CD14-positive monocyte (primary cell): ENCODE measurements around the gene SMYD3. TPM values are rescaled to one million over a fixed set of nuclear protein-coding genes. Genes with fewer than 3 reads are reported as not detected.

Experiments used
- DNase-seq, 3 donors: peaks; one replicate each; pipeline ENCODE4 v3.0.0-alpha.2; 2011 to 2022
- H2AFZ ChIP-seq: 2 replicates; pipeline ENCODE4 v1.6.0; 2012; ENCODE audit warnings: mild to moderate bottlenecking, low read depth, low read length, inconsistent platforms; ENCODE audit not compliant: insufficient read depth, poor library complexity, severe bottlenecking
- H3K27ac ChIP-seq, 2 donors: 1 replicate in 1 of 2; 2 replicates in 1 of 2; pipeline ENCODE4 v1.5.1; 2012 to 2013; ENCODE audit warnings: low read length in 2 of 2, control low read depth in 1 of 2, inconsistent platforms in 1 of 2, low read depth in 1 of 2, mild to moderate bottlenecking in 1 of 2
- H3K27me3 ChIP-seq, 2 donors: one replicate each; pipeline versions ENCODE4 v1.6.0 to v1.6.1; 2011 to 2013; ENCODE audit warnings: low read length in 2 of 2; ENCODE audit not compliant: control insufficient read depth in 2 of 2, insufficient read depth in 2 of 2
- H3K36me3 ChIP-seq, 2 donors: replicated peaks in 1 of 2; 1 replicate in 1 of 2; 2 replicates in 1 of 2; pipeline versions ENCODE4 v1.5.1 to v1.6.1; 2012 to 2013; ENCODE audit warnings: low read length in 2 of 2, control low read depth in 1 of 2, inconsistent platforms in 1 of 2, mild to moderate bottlenecking in 1 of 2; ENCODE audit not compliant: insufficient read depth in 2 of 2, control insufficient read depth in 1 of 2
- H3K4me1 ChIP-seq, 2 donors: 1 replicate in 1 of 2; 2 replicates in 1 of 2; pipeline versions ENCODE4 v1.5.1 to v1.6.1; 2012 to 2013; ENCODE audit warnings: low read length in 2 of 2, control low read depth in 1 of 2, inconsistent platforms in 1 of 2, mild to moderate bottlenecking in 1 of 2, moderate library complexity in 1 of 2; ENCODE audit not compliant: insufficient read depth in 2 of 2, control insufficient read depth in 1 of 2
- H3K4me2 ChIP-seq: replicated peaks from 2 replicates; pipeline ENCODE3; 2012; ENCODE audit warnings: low read length, moderate library complexity, mild to moderate bottlenecking; ENCODE audit not compliant: poor library complexity, severe bottlenecking; ENCODE audit errors: extremely low read depth
- H3K4me3 ChIP-seq, 3 experiments: fragments of 200-600 bp in 1 of 3; sonication (generic) in 1 of 3; replicated peaks in 1 of 3; 1 replicate in 2 of 3; 2 replicates in 1 of 3; pipeline ENCODE4 v1.5.1; 2011 to 2013; ENCODE audit warnings: low read length in 3 of 3, mild to moderate bottlenecking in 3 of 3, control low read depth in 2 of 3, low read depth in 2 of 3, inconsistent platforms in 1 of 3, moderate library complexity in 1 of 3
- H3K79me2 ChIP-seq: 2 replicates; pipeline ENCODE4 v1.6.0; 2012; ENCODE audit warnings: mild to moderate bottlenecking, control low read depth, inconsistent platforms, low read length, moderate library complexity; ENCODE audit not compliant: insufficient read depth
- H3K9ac ChIP-seq: 2 replicates; pipeline ENCODE4 v1.6.0; 2017; ENCODE audit warnings: low read length, mild to moderate bottlenecking; ENCODE audit not compliant: insufficient read depth, poor library complexity, severe bottlenecking
- H3K9me3 ChIP-seq, 2 donors: replicated peaks in 1 of 2; 1 replicate in 1 of 2; 2 replicates in 1 of 2; pipeline versions ENCODE4 v1.5.1 to v1.6.1; 2012 to 2013; ENCODE audit warnings: low read length in 2 of 2, control low read depth in 1 of 2; ENCODE audit not compliant: control insufficient read depth in 1 of 2, insufficient read depth in 1 of 2
- H4K20me1 ChIP-seq: 2 replicates; pipeline ENCODE4 v1.6.0; 2012; ENCODE audit warnings: mild to moderate bottlenecking, low read length, control low read depth, moderate library complexity; ENCODE audit not compliant: insufficient read depth
- H3K27ac Mint-ChIP-seq, 7 donors: one replicate each; pipeline ENCODE4 v1.8.0; 2020; ENCODE audit warnings: mild to moderate bottlenecking in 7 of 7, mixed read lengths in 7 of 7, moderate library complexity in 6 of 7, inconsistent platforms in 2 of 7
- H3K27me3 Mint-ChIP-seq, 3 donors: one replicate each; pipeline ENCODE4 v1.8.0; 2021 to 2022; ENCODE audit warnings: low read depth in 3 of 3, mild to moderate bottlenecking in 3 of 3, mixed read lengths in 3 of 3, moderate library complexity in 3 of 3, inconsistent platforms in 1 of 3
- H3K36me3 Mint-ChIP-seq, 2 donors: one replicate each; pipeline ENCODE4 v1.8.0; 2020; ENCODE audit warnings: mixed read lengths in 2 of 2, inconsistent platforms in 1 of 2, mild to moderate bottlenecking in 1 of 2
- H3K4me1 Mint-ChIP-seq: one replicate; pipeline ENCODE4 v1.8.0; 2020; ENCODE audit warnings: mild to moderate bottlenecking, mixed read lengths
- H3K4me3 Mint-ChIP-seq, 2 donors: one replicate each; pipeline ENCODE4 v1.8.0; 2020; ENCODE audit warnings: mild to moderate bottlenecking in 2 of 2, mixed read lengths in 2 of 2, moderate library complexity in 1 of 2
- H3K9me3 Mint-ChIP-seq, 7 donors: one replicate each; pipeline ENCODE4 v1.8.0; 2020 to 2022; ENCODE audit warnings: mixed read lengths in 7 of 7, mild to moderate bottlenecking in 6 of 7, moderate library complexity in 6 of 7, inconsistent platforms in 2 of 7
- WGBS: methylation state at CpG from one replicate; pipeline ENCODE4 v1.1.5; 2013; ENCODE audit warnings: missing lambda C conversion rate; ENCODE audit not compliant: insufficient coverage; 5-methylcytosine and 5-hydroxymethylcytosine counted together
- intact Hi-C, 2 donors: fragments of 100-400 bp; cut with micrococcal nuclease; formaldehyde crosslinking; loops; one replicate each; pipeline versions ENCODE4 v1.15.0 to v1.15.1; 2023
- polyA plus RNA-seq, 3 donors: library from polyadenylated mRNA; depleted of rRNA in 1 of 3; unstranded in 2 of 3; stranded (reverse) in 1 of 3; fragments of 300-500 nt in 2 of 3; fragments of >200 nt in 1 of 3; fragmentation: Illumina TruSeq in 2 of 3; gene quantifications; 1 replicate in 2 of 3; 2 replicates in 1 of 3; pipeline ENCODE4 v1.2.3, GENCODE V29; 2012 to 2021
- TF ChIP-seq, protein P1 (sequence below): fragments of 200-600 bp; IDR thresholded peaks from one replicate; pipeline ENCODE4 v1.8.0; 2022; ENCODE audit warnings: antibody characterized with exemption, mild to moderate bottlenecking

Gene SMYD3
- polyA plus RNA-seq, 3 donors, result 2.7 to 8.4 (median 4.0) TPM

DNA sequence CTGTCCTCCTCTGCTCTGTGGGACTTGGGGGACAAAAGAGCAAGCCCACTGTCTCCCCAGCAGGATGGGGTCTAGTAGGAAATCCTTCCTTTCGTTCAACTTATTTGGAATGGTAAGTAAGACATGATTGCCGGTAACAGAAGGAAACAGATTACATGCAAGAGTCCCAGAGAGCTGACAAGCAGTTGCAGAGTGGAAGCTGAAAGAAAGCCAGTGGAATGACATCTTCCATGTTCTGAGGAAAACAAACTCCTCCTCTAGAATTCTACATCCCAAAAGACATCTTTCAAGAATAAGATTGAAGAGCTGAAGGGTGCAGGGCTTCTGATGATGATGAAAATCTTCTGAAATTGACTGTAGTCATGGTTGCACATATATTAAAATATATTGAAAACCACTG, 732.9 kb downstream of the SMYD3 start:
- no peaks in the 10 kb centered on the region for H3K9me3 ChIP-seq
- Mint-ChIP-seq H3K27ac (no peak overlapping the region), H3K4me3 (no peak overlapping the region), H3K9me3 (peaks cover 0 to 8% (median 0%) of the 10 kb centered on the region in 7 donors), H3K27me3 (peaks cover 0 to 3% (median 2%) of the 10 kb centered on the region in 3 donors), H3K36me3 (no peaks in the 10 kb centered on the region), H3K4me1 (no peaks in the 10 kb centered on the region)
- DNase-seq, result no peak
- no peaks in the 10 kb centered on the region for H3K36me3 ChIP-seq
- H3K9ac ChIP-seq, result no peak overlapping the region
- no CpG with 5 or more reads among the region's 2 CpGs for WGBS
- no peaks in the 10 kb centered on the region for H4K20me1 ChIP-seq
- intact Hi-C loops, result no loop called here
- H2AFZ ChIP-seq, result no peak overlapping the region
- H3K4me2 ChIP-seq, result no peak overlapping the region
- no peaks in the 10 kb centered on the region for H3K79me2 ChIP-seq
- no peaks in the 10 kb centered on the region for H3K27me3 ChIP-seq
- no peak overlapping the region for H3K27ac ChIP-seq
- TF ChIP-seq, protein P1, sequence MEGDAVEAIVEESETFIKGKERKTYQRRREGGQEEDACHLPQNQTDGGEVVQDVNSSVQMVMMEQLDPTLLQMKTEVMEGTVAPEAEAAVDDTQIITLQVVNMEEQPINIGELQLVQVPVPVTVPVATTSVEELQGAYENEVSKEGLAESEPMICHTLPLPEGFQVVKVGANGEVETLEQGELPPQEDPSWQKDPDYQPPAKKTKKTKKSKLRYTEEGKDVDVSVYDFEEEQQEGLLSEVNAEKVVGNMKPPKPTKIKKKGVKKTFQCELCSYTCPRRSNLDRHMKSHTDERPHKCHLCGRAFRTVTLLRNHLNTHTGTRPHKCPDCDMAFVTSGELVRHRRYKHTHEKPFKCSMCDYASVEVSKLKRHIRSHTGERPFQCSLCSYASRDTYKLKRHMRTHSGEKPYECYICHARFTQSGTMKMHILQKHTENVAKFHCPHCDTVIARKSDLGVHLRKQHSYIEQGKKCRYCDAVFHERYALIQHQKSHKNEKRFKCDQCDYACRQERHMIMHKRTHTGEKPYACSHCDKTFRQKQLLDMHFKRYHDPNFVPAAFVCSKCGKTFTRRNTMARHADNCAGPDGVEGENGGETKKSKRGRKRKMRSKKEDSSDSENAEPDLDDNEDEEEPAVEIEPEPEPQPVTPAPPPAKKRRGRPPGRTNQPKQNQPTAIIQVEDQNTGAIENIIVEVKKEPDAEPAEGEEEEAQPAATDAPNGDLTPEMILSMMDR, result no peak
- H3K4me3 ChIP-seq, result no peak overlapping the region
- H3K4me1 ChIP-seq, result no peaks in the 10 kb centered on the region

DNA sequence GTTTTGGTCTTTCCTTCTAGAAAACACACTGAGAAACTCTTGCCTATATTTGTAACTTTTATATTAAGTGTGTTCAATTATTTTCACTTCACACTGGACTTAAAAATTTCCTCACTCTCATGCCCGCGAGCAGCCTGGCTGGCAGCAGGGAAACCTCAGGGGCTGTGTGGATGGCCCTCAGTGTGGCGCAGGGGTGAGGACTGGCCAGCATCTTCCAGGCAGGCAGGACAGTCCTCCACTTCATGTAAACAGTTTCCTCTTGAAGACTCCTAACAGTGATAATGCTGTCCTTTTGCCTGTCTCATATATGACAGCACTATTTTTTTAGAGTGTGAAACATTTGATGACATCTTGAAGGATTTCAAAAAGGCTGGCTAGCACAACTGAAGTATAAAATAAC, 733.7 kb downstream of the SMYD3 start:
- TF ChIP-seq, protein P1, result no peak
- Mint-ChIP-seq H3K27ac (no peak overlapping the region), H3K9me3 (peaks cover 0 to 5% (median 0%) of the 10 kb centered on the region in 7 donors), H3K4me1 (no peaks in the 10 kb centered on the region), H3K27me3 (peaks cover 0 to 2% (median 1%) of the 10 kb centered on the region in 3 donors), H3K36me3 (no peaks in the 10 kb centered on the region), H3K4me3 (no peak overlapping the region)
- 100% methylated on average over 1 of the region's 3 CpGs for WGBS
- Histone ChIP-seq H3K27me3 (no peaks in the 10 kb centered on the region), H3K27ac (no peak overlapping the region), H3K9ac (no peak overlapping the region), H3K9me3 (no peaks in the 10 kb centered on the region), H2AFZ (no peak overlapping the region), H3K4me3 (no peak overlapping the region), H3K36me3 (no peaks in the 10 kb centered on the region), H3K4me1 (no peaks in the 10 kb centered on the region), H3K79me2 (no peaks in the 10 kb centered on the region), H4K20me1 (no peaks in the 10 kb centered on the region), H3K4me2 (no peak overlapping the region)
- intact Hi-C loops, result no loop called here
- no peak for DNase-seq
